Trophoblast cell (in vitro differentiated cells and primary cell): ENCODE measurements around the gene CGGBP1.

Experiments
- DNase-seq, 2 donors: peaks; one replicate each; pipeline ENCODE4 v3.0.0-alpha.2; 2016
- H2AFZ ChIP-seq: 2 replicates; pipeline ENCODE4 v1.6.1; 2013; ENCODE audit warnings: low read length, moderate library complexity, mild to moderate bottlenecking; ENCODE audit not compliant: insufficient read depth, poor library complexity
- H2AK5ac ChIP-seq: 2 replicates; pipeline ENCODE4 v1.6.1; 2013; ENCODE audit warnings: mild to moderate bottlenecking, low read length
- H2BK120ac ChIP-seq: 2 replicates; pipeline ENCODE4 v1.6.1; 2013; ENCODE audit warnings: low read length, mild to moderate bottlenecking, moderate library complexity; ENCODE audit not compliant: insufficient read depth, poor library complexity
- H2BK12ac ChIP-seq: 2 replicates; pipeline ENCODE4 v1.6.1; 2013; ENCODE audit warnings: mild to moderate bottlenecking, low read length, moderate library complexity
- H2BK5ac ChIP-seq: 2 replicates; pipeline ENCODE4 v1.6.1; 2013; ENCODE audit warnings: low read length, low read depth, moderate library complexity, mild to moderate bottlenecking; ENCODE audit not compliant: poor library complexity
- H3K14ac ChIP-seq: 2 replicates; pipeline ENCODE4 v1.6.1; 2013; ENCODE audit warnings: mild to moderate bottlenecking, low read length
- H3K18ac ChIP-seq: 2 replicates; pipeline ENCODE4 v1.6.1; 2013; ENCODE audit warnings: mild to moderate bottlenecking, low read length
- H3K23ac ChIP-seq: 2 replicates; pipeline ENCODE4 v1.6.1; 2013; ENCODE audit warnings: low read length
- H3K27ac ChIP-seq: 2 replicates; pipeline ENCODE4 v1.5.1; 2013; ENCODE audit warnings: low read depth, mild to moderate bottlenecking, inconsistent platforms, low read length, moderate library complexity
- H3K27me3 ChIP-seq: 2 replicates; pipeline ENCODE4 v1.6.1; 2013; ENCODE audit warnings: inconsistent platforms, mild to moderate bottlenecking, low read length, moderate library complexity; ENCODE audit not compliant: insufficient read depth
- H3K36me3 ChIP-seq, 2 experiments: 1 replicate in 1 of 2; 2 replicates in 1 of 2; pipeline ENCODE4 v1.6.1; 2013; ENCODE audit warnings: low read length in 2 of 2, mild to moderate bottlenecking in 2 of 2, moderate library complexity in 1 of 2; ENCODE audit not compliant: insufficient read depth in 2 of 2, control insufficient read depth in 1 of 2
- H3K4ac ChIP-seq: 2 replicates; pipeline ENCODE4 v1.6.1; 2013; ENCODE audit warnings: low read depth, mild to moderate bottlenecking, low read length, moderate library complexity
- H3K4me1 ChIP-seq, 2 experiments: 1 replicate in 1 of 2; 2 replicates in 1 of 2; pipeline ENCODE4 v1.6.1; 2013; ENCODE audit warnings: low read length in 2 of 2, mild to moderate bottlenecking in 2 of 2, moderate library complexity in 1 of 2; ENCODE audit not compliant: insufficient read depth in 2 of 2, control insufficient read depth in 1 of 2
- H3K4me2 ChIP-seq: 2 replicates; pipeline ENCODE4 v1.6.1; 2013; ENCODE audit warnings: inconsistent platforms, mild to moderate bottlenecking, low read length, moderate library complexity
- H3K4me3 ChIP-seq: 2 replicates; pipeline ENCODE4 v1.5.1; 2013; ENCODE audit warnings: mild to moderate bottlenecking, low read depth, low read length, inconsistent platforms
- H3K79me1 ChIP-seq: one replicate; pipeline ENCODE4 v1.6.1; 2013; ENCODE audit warnings: low read length
- H3K79me2 ChIP-seq: 2 replicates; pipeline ENCODE4 v1.6.1; 2013; ENCODE audit warnings: low read length, mild to moderate bottlenecking; ENCODE audit not compliant: control insufficient read depth, insufficient read depth, poor library complexity
- H3K9ac ChIP-seq: 2 replicates; pipeline ENCODE4 v1.6.1; 2013; ENCODE audit warnings: mild to moderate bottlenecking, low read length
- H3K9me3 ChIP-seq: 2 replicates; pipeline ENCODE4 v1.6.1; 2013; ENCODE audit warnings: low read depth, mild to moderate bottlenecking, control low read depth, inconsistent platforms, low read length; ENCODE audit not compliant: insufficient read depth
- H4K12ac ChIP-seq: 2 replicates; pipeline ENCODE4 v1.6.1; 2013; ENCODE audit warnings: low read depth, mild to moderate bottlenecking, low read length, moderate library complexity
- H4K8ac ChIP-seq: 2 replicates; pipeline ENCODE4 v1.6.1; 2013; ENCODE audit warnings: low read depth, mild to moderate bottlenecking, low read length, moderate library complexity
- H4K91ac ChIP-seq: one replicate; pipeline ENCODE4 v1.6.1; 2013; ENCODE audit warnings: low read depth, mild to moderate bottlenecking, low read length, moderate library complexity
- WGBS: extraction: QIAGEN DNeasy Blood & Tissue Kit; methylation state at CpG from one replicate; pipeline ENCODE4 v1.1.7; 2013; ENCODE audit warnings: missing lambda C conversion rate; ENCODE audit not compliant: insufficient read length, insufficient coverage; ENCODE audit errors: extremely low coverage; 5-methylcytosine and 5-hydroxymethylcytosine counted together

CGGBP1 gene

DNA sequence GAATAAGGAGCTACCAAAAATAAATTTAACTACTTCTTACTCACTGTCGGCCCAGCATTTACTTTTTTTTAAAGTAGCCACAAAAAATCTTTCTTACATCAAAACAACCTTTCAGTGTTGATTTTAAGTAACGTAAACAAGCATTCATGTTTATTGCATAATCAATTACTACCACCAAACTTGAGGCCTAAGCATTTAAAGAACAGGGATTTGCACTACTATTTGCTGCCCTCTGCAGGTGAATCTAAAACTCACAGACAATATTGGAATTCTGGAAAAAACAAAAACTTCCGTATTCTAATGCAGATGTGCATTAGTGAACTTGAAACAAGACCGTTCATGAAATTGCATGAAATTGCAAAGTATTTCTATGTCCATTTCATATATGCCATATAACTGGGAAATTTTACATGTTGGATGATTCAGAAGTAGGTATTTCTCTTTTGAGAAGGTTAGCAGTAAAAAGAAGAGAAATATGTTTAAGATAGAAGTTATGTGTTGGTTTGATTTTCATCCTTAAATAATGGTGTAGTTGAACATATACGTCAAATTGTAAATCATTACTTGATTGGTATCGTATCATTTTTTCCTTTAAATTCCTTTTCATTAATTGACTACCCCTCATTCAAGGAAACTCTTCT lies 55.6 kb downstream of the CGGBP1 start:
- WGBS: no CpG with 5 or more reads among the region's 6 CpGs
- Histone ChIP-seq H2BK12ac (no peak overlapping the region), H3K4me3 (no peak overlapping the region), H2BK120ac (no peak overlapping the region), H3K18ac (no peak overlapping the region), H4K91ac (no peak overlapping the region), H3K9ac (no peak overlapping the region), H3K27me3 (no peaks in the 10 kb centered on the region), H2AFZ (no peak overlapping the region), H3K9me3 (no peaks in the 10 kb centered on the region), H3K79me1 (no peaks in the 10 kb centered on the region), H3K4me2 (no peak overlapping the region), H2BK5ac (no peak overlapping the region), H3K4me1 (no peaks in the 10 kb centered on the region), H4K12ac (no peak overlapping the region), H3K79me2 (no peaks in the 10 kb centered on the region), H3K4ac (no peak overlapping the region), H3K23ac (no peak overlapping the region), H4K8ac (no peak overlapping the region), H2AK5ac (no peak overlapping the region), H3K36me3 (no peaks in the 10 kb centered on the region), H3K27ac (no peak overlapping the region), H3K14ac (no peak overlapping the region)
- DNase-seq: peak in 1 of 2 donors; percentile 83

DNA sequence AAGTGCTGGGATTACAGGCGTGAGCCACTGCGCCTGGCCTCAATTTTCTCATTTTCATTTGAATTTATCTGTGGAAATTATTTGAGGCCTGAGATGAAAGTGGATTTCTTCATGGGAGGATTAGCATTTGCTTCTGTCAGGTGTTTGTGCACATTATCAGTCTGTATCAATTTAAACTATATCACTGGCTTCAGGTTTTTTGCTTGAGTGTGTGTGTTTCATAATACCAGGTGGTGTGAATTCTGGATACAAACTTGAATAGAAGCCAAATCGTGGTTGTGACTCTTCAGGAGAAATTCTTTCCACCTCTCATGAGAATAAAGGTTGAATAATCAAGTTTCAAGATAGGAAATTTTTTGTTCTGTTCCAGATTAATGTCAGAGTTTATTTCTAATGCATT lies 56.4 kb downstream of the CGGBP1 start:
- Histone ChIP-seq H3K14ac (no peak overlapping the region), H3K79me2 (no peaks in the 10 kb centered on the region), H2BK120ac (no peak overlapping the region), H3K9me3 (no peaks in the 10 kb centered on the region), H2AFZ (no peak overlapping the region), H3K9ac (no peak overlapping the region), H4K8ac (no peak overlapping the region), H3K4me3 (no peak overlapping the region), H3K27me3 (no peaks in the 10 kb centered on the region), H4K12ac (no peak overlapping the region), H3K18ac (no peak overlapping the region), H4K91ac (no peak overlapping the region), H2BK12ac (no peak overlapping the region), H2AK5ac (no peak overlapping the region), H2BK5ac (no peak overlapping the region), H3K27ac (no peak overlapping the region), H3K79me1 (no peaks in the 10 kb centered on the region), H3K4me2 (no peak overlapping the region), H3K4me1 (no peaks in the 10 kb centered on the region), H3K36me3 (no peaks in the 10 kb centered on the region), H3K23ac (no peak overlapping the region), H3K4ac (no peak overlapping the region)
- no CpG with 5 or more reads among the region's 3 CpGs for WGBS
- no peak for DNase-seq
